Neural progenitor cell (in vitro differentiated cells): ENCODE results near the gene PTPN20. TPM values are rescaled to one million over a fixed set of nuclear protein-coding genes. Genes with fewer than 3 reads are reported as not detected.

ENCODE experiments used
- DNase-seq: peaks from one replicate; pipeline ENCODE4 v3.0.0-alpha.2; 2016; ENCODE audit warnings: low spot score
- H2AFZ ChIP-seq: fragments of 200-600 bp; sonication (generic); replicated peaks from 2 replicates; pipeline ENCODE4 v1.6.1; 2016; ENCODE audit warnings: antibody characterized with exemption
- H3F3A ChIP-seq: fragments of 200-600 bp; sonication (generic); 2 replicates; pipeline ENCODE4 v1.6.1; 2016; ENCODE audit warnings: antibody characterized with exemption, low read depth
- H3K27ac ChIP-seq: fragments of 200-600 bp; sonication (generic); 2 replicates; pipeline ENCODE4 v1.5.1; 2016; ENCODE audit warnings: mild to moderate bottlenecking
- H3K27me3 ChIP-seq: fragments of 200-600 bp; sonication (generic); 2 replicates; pipeline ENCODE4 v1.6.1; 2016; ENCODE audit warnings: mild to moderate bottlenecking, moderate library complexity
- H3K36me3 ChIP-seq: fragments of 200-600 bp; sonication (generic); 2 replicates; pipeline ENCODE4 v1.5.1; 2016
- H3K4me1 ChIP-seq: fragments of 200-600 bp; sonication (generic); 2 replicates; pipeline ENCODE4 v1.6.1; 2016; ENCODE audit warnings: mixed run types
- H3K4me2 ChIP-seq: fragments of 200-600 bp; sonication (generic); 2 replicates; pipeline ENCODE4 v1.6.1; 2016
- H3K4me3 ChIP-seq: fragments of 200-600 bp; sonication (generic); 2 replicates; pipeline ENCODE4 v1.5.1; 2016
- H3K79me2 ChIP-seq: fragments of 200-600 bp; sonication (generic); 2 replicates; pipeline ENCODE4 v1.6.1; 2016; ENCODE audit warnings: low read depth
- H3K9ac ChIP-seq: fragments of 200-600 bp; sonication (generic); 2 replicates; pipeline ENCODE4 v1.6.1; 2016
- H3K9me3 ChIP-seq: fragments of 200-600 bp; sonication (generic); 2 replicates; pipeline ENCODE4 v1.5.1; 2016; ENCODE audit warnings: low read depth
- H4K20me1 ChIP-seq: fragments of 200-600 bp; sonication (generic); 2 replicates; pipeline ENCODE4 v1.6.1; 2016; ENCODE audit warnings: low read depth
- H3K27ac Mint-ChIP-seq: 3 replicates; pipeline ENCODE4 v1.8.0; 2021; ENCODE audit warnings: mixed read lengths
- H3K27me3 Mint-ChIP-seq: 2 replicates; pipeline ENCODE4 v1.8.0; 2022; ENCODE audit warnings: low read depth, mild to moderate bottlenecking, inconsistent platforms, moderate library complexity, mixed read lengths; ENCODE audit not compliant: insufficient read depth
- H3K36me3 Mint-ChIP-seq: 3 replicates; pipeline ENCODE4 v1.8.0; 2021; ENCODE audit warnings: mixed read lengths
- H3K4me1 Mint-ChIP-seq: 3 replicates; pipeline ENCODE4 v1.8.0; 2021; ENCODE audit warnings: mixed read lengths
- H3K4me3 Mint-ChIP-seq: 3 replicates; pipeline ENCODE4 v1.8.0; 2021; ENCODE audit warnings: mild to moderate bottlenecking, moderate library complexity, mixed read lengths
- H3K9me3 Mint-ChIP-seq: 3 replicates; pipeline ENCODE4 v1.8.0; 2020; ENCODE audit warnings: mixed read lengths
- CTCF ChIP-seq: fragments of 200-600 bp; sonication (generic); IDR thresholded peaks from 2 replicates; pipeline ENCODE4 v1.5.1; 2017; ENCODE audit warnings: antibody characterized with exemption, mild to moderate bottlenecking
- EZH2 ChIP-seq: fragments of 200-600 bp; sonication (generic); IDR thresholded peaks from 2 replicates; pipeline ENCODE4 v1.6.1; 2017; ENCODE audit warnings: antibody characterized with exemption, mild to moderate bottlenecking, moderate library complexity
- EZH2phosphoT487 ChIP-seq: fragments of 200-600 bp; sonication (generic); IDR thresholded peaks from 2 replicates; pipeline ENCODE4 v1.6.1; 2017; ENCODE audit warnings: antibody characterized with exemption
- total RNA-seq: library from RNA; depleted of rRNA; stranded (reverse); fragments of >200 nt; gene quantifications from 2 replicates; pipeline ENCODE4 v1.2.3, GENCODE V29; 2015; ENCODE audit warnings: low replicate concordance

Gene PTPN20
- total RNA-seq, 1 donor from 2014 or later, result not detected

GRCh38 chr10:47009215-47009838, 98.1 kb downstream of the PTPN20 start:
- no peak overlapping the region for H3K4me2 ChIP-seq
- no peaks in the 10 kb centered on the region for H3K9me3 ChIP-seq
- no peaks in the 10 kb centered on the region for H3K79me2 ChIP-seq
- Mint-ChIP-seq H3K9me3 (no peaks in the 10 kb centered on the region), H3K4me3 (no peak overlapping the region), H3K36me3 (no peaks in the 10 kb centered on the region), H3K27ac (no peak overlapping the region), H3K4me1 (peaks cover 16% of the 10 kb centered on the region), H3K27me3 (peaks cover 2% of the 10 kb centered on the region)
- H3K27ac ChIP-seq, result no peak overlapping the region
- no peaks in the 10 kb centered on the region for H3K27me3 ChIP-seq
- no peak overlapping the region for H3K4me3 ChIP-seq
- peaks cover 7% of the 10 kb centered on the region for H3K4me1 ChIP-seq
- no peak for DNase-seq
- H2AFZ ChIP-seq, result no peak overlapping the region
- no peak overlapping the region for H3K9ac ChIP-seq
- H3F3A ChIP-seq, result no peaks in the 10 kb centered on the region
- H3K36me3 ChIP-seq, result no peaks in the 10 kb centered on the region
- TF ChIP-seq EZH2, result no peak
- TF ChIP-seq EZH2phosphoT487, result no peak
- no peak for TF ChIP-seq CTCF
- no peaks in the 10 kb centered on the region for H4K20me1 ChIP-seq

- Histone ChIP-seq H3K27ac (no peak overlapping the region), H3K79me2 (no peaks in the 10 kb centered on the region), H3K9ac (no peak overlapping the region), H3F3A (no peaks in the 10 kb centered on the region), H3K36me3 (no peaks in the 10 kb centered on the region), H3K27me3 (no peaks in the 10 kb centered on the region), H3K4me3 (no peak overlapping the region), H4K20me1 (no peaks in the 10 kb centered on the region), H3K4me1 (peaks cover 7% of the 10 kb centered on the region), H3K9me3 (no peaks in the 10 kb centered on the region), H2AFZ (no peak overlapping the region), H3K4me2 (no peak overlapping the region)
- TF ChIP-seq EZH2, result no peak
- no peak for TF ChIP-seq EZH2phosphoT487
- no peak for TF ChIP-seq CTCF
- H3K27me3 Mint-ChIP-seq, result peaks cover 2% of the 10 kb centered on the region
- no peak overlapping the region for H3K27ac Mint-ChIP-seq
- no peaks in the 10 kb centered on the region for H3K9me3 Mint-ChIP-seq
- peaks cover 16% of the 10 kb centered on the region for H3K4me1 Mint-ChIP-seq
- H3K36me3 Mint-ChIP-seq, result no peaks in the 10 kb centered on the region
- H3K4me3 Mint-ChIP-seq, result no peak overlapping the region
- no peak for DNase-seq
These were observed 98.8 kb downstream of the PTPN20 start for GRCh38 chr10:47010036-47010435.

GRCh38 chr10:47012214-47012613, 101.0 kb downstream of the PTPN20 start:
- no peak overlapping the region for H2AFZ ChIP-seq
- no peaks in the 10 kb centered on the region for H3K27me3 ChIP-seq
- peaks cover 4% of the 10 kb centered on the region for H3K27me3 Mint-ChIP-seq
- peaks cover under 1% of the 10 kb centered on the region for H3K9me3 Mint-ChIP-seq
- H3K27ac ChIP-seq, result no peak overlapping the region
- no peaks in the 10 kb centered on the region for H3K36me3 Mint-ChIP-seq
- H3K4me2 ChIP-seq, result no peak overlapping the region
- H3F3A ChIP-seq, result no peaks in the 10 kb centered on the region
- TF ChIP-seq CTCF, result no peak
- no peak for TF ChIP-seq EZH2phosphoT487
- no peak for TF ChIP-seq EZH2
- no peaks in the 10 kb centered on the region for H3K36me3 ChIP-seq
- peaks cover 7% of the 10 kb centered on the region for H3K4me1 ChIP-seq
- no peaks in the 10 kb centered on the region for H4K20me1 ChIP-seq
- no peak overlapping the region for H3K27ac Mint-ChIP-seq
- no peaks in the 10 kb centered on the region for H3K9me3 ChIP-seq
- H3K4me3 Mint-ChIP-seq, result no peak overlapping the region
- no peak for DNase-seq
- H3K79me2 ChIP-seq, result no peaks in the 10 kb centered on the region
- no peak overlapping the region for H3K9ac ChIP-seq
- no peak overlapping the region for H3K4me3 ChIP-seq
- peaks cover 16% of the 10 kb centered on the region for H3K4me1 Mint-ChIP-seq
